ENCODE results near the gene OR7E24.

Gene OR7E24

DNA sequence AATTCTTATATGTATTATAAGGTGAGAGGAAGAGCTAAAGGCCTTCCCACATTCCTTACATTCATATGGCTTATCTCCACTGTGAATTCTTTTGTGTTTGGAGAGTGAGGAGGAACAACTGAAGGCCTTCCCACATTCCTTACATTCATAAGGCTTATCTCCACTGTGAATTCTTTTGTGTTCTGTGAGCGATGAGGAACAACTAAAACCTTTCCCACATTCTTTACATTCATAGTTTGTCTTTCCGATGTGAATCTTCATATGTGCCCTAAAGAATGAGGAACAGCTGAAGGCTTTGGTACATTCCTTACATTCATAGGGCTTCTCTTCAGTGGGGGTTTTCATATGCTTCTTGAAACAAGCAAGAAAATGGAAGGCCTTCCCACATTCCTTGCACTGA, 45.6 kb downstream of the OR7E24 start:
- TF ChIP-seq, protein P1, sequence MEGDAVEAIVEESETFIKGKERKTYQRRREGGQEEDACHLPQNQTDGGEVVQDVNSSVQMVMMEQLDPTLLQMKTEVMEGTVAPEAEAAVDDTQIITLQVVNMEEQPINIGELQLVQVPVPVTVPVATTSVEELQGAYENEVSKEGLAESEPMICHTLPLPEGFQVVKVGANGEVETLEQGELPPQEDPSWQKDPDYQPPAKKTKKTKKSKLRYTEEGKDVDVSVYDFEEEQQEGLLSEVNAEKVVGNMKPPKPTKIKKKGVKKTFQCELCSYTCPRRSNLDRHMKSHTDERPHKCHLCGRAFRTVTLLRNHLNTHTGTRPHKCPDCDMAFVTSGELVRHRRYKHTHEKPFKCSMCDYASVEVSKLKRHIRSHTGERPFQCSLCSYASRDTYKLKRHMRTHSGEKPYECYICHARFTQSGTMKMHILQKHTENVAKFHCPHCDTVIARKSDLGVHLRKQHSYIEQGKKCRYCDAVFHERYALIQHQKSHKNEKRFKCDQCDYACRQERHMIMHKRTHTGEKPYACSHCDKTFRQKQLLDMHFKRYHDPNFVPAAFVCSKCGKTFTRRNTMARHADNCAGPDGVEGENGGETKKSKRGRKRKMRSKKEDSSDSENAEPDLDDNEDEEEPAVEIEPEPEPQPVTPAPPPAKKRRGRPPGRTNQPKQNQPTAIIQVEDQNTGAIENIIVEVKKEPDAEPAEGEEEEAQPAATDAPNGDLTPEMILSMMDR (conservative IDR thresholded peaks at IDR 0.05; ENCODE audit: low read depth, low read length): no peak
- H3K4me3 ChIP-seq (ENCODE audit: low read length): no peak overlapping the region
- DNase-seq (ENCODE audit: low read depth): no peak
